ENCODE results near the gene HOXB3. TPM values are rescaled to one million over a fixed set of nuclear protein-coding genes. Genes with fewer than 3 reads are reported as not detected.

Gene HOXB3
- total and polyA plus RNA-seq, 12 donors, result 0.24 to 5.9 (median 1.1) TPM

DNA sequence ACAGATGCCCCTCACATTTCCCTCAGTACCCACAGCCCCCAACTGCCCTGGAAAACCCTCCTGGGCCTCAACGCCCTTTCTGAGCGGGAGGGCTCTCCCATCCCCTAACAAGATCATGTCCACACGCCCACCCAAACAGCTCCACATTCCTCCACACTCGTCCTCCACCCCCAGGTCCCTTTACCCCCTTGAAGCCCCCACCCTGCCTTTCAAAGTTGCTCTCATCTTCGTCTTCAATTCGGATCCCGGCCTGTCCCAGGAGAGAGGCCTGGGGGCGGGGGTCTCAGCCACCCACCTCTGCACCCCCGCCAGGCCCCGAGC lies 26.2 kb downstream of the HOXB3 start:
- no peaks in the 10 kb centered on the region for H3K36me3 ChIP-seq
- DNase-seq (no peak), ATAC-seq (no peak)
- H3K4me3 ChIP-seq, result peak overlapping the region in 7 of 10 donors; percentile 37 to 53 (median 42)
- TF ChIP-seq, protein P1, sequence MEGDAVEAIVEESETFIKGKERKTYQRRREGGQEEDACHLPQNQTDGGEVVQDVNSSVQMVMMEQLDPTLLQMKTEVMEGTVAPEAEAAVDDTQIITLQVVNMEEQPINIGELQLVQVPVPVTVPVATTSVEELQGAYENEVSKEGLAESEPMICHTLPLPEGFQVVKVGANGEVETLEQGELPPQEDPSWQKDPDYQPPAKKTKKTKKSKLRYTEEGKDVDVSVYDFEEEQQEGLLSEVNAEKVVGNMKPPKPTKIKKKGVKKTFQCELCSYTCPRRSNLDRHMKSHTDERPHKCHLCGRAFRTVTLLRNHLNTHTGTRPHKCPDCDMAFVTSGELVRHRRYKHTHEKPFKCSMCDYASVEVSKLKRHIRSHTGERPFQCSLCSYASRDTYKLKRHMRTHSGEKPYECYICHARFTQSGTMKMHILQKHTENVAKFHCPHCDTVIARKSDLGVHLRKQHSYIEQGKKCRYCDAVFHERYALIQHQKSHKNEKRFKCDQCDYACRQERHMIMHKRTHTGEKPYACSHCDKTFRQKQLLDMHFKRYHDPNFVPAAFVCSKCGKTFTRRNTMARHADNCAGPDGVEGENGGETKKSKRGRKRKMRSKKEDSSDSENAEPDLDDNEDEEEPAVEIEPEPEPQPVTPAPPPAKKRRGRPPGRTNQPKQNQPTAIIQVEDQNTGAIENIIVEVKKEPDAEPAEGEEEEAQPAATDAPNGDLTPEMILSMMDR (IDR thresholded peaks at IDR 0.05), result no peak
- intact Hi-C loops (cut with DNase I), result no loop called here
- no peaks in the 10 kb centered on the region for H3K9me3 ChIP-seq
- H3K27me3 ChIP-seq, result peaks cover 20 to 99% (median 95%) of the 10 kb centered on the region in 7 donors
- H3K27ac ChIP-seq, result peak overlapping the region in 2 of 10 donors; percentile 77 to 80
- H3K4me1 ChIP-seq, result peaks cover 0 to 19% (median 3%) of the 10 kb centered on the region in 9 donors
- WGBS, 2 donors, result 12 to 16% methylated on average over 8 to 10 of the region's 10 CpGs

DNA sequence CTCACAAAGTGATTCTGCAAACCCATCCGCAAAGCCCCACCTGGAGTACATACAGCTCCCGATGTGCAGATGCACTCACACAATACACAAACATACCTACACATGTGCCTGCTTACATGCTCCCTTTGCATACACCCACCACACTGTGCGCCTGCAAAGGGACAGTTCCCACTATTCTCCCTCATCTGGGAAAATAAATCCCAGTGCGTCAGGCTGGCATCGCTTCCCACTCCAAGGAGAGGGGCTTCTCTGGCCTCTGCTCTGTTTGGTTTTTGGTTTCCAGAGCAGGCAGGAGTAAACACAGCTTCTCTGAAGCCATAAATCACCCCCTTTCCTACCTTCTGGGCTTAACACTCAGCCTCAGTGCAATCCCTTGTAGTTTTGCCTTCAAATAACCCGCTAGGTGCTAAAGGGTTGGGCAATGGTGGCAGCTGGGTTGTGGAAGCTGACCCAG lies 26.6 kb downstream of the HOXB3 start:
- TF ChIP-seq, protein P1 (IDR thresholded peaks at IDR 0.05), result no peak
- Histone ChIP-seq H3K4me1 (peaks cover 0 to 15% (median 3%) of the 10 kb centered on the region in 9 donors), H3K36me3 (no peaks in the 10 kb centered on the region), H3K9me3 (no peaks in the 10 kb centered on the region), H3K4me3 (peak overlapping the region in 3 of 10 donors; percentile 5 to 53 (median 52)), H3K27ac (peak overlapping the region in 1 of 10 donors; percentile 80), H3K27me3 (peaks cover 20 to 99% (median 94%) of the 10 kb centered on the region in 7 donors)
- DNase-seq, result no peak
- no peak for ATAC-seq
- intact Hi-C loops (cut with DNase I), result no loop called here
- 47 to 52% methylated on average over 6 of the region's 6 CpGs for WGBS, 2 donors

DNA sequence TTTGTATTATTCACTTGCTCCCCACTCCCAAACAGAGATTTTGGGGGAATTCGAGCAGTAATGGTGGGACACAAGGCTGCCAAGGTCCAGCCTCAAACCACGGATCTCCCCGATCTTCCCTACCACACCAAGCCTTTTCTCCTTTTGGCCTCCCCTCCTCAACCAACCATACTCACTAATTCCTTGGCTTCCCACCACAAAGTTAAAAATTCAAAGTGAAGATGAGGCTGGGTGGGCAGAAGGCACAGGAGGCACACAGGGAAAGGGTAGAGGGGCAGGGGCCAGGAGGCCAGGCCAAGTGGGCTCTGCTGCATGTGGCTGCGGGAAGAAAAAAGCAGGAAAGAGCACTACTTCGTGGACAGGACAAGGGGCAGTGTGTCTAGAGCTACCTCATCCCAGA lies 27.1 kb downstream of the HOXB3 start:
- Histone ChIP-seq H3K27ac (no peak overlapping the region), H3K27me3 (peaks cover 20 to 99% (median 94%) of the 10 kb centered on the region in 7 donors), H3K9me3 (no peaks in the 10 kb centered on the region), H3K4me1 (peaks cover 0 to 12% (median under 1%) of the 10 kb centered on the region in 9 donors), H3K36me3 (no peaks in the 10 kb centered on the region), H3K4me3 (no peak overlapping the region)
- DNase-seq (no peak), ATAC-seq (no peak)
- TF ChIP-seq, protein P1 (IDR thresholded peaks at IDR 0.05), result no peak
- 39 to 46% methylated on average over 5 of the region's 5 CpGs for WGBS, 2 donors
- intact Hi-C loops (cut with DNase I), result no loop called here

DNA sequence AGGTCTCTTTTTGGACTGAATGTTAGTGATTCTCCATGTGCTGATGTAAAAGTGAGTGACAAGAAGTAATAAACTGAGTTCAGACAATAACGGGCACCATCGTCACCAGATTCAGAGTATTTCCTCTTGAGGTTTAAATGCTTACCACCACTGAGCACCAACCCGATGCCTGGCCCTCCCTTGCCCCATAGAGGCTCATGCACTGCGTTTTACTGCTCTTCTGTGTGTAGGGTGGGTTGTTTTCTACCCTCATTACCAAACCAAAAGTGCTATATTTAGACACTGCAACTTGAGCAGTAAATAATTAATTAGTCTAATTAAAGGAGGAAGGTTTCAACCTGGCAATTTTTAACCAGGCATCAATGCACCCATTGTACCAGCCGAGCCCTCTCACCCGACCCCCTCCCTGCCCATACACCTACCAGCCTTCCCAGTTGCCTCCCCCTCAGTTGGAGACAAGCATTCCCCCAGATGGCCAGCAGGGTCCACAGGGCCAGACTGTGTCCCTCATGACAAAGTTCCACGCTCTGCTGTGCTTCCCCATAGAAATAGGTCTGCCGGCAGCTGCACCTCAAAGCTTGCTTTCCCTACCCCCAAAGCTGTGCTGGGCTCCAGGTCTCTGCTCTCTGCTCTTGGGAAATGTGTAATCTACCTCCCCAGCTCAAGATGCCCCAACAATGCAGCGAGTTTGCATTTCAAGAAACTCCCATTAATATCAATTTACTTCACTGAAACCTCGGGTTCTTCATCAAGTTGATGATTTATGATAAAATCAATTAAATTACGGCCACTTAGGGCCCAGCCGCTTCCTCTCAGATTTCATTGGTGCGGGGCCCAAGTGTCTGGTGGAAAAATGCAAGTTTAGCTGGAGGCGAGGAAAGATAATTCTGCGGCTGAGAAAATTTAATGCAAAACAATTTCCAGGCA lies 27.9 kb downstream of the HOXB3 start:
- H3K9me3 ChIP-seq, result no peaks in the 10 kb centered on the region
- no peak overlapping the region for H3K4me3 ChIP-seq
- H3K27me3 ChIP-seq, result peaks cover 17 to 98% (median 94%) of the 10 kb centered on the region in 7 donors
- ATAC-seq, result peak in 1 of 8 donors; percentile 32
- intact Hi-C loops (cut with DNase I), result no loop called here
- peaks cover 0 to 14% (median 0%) of the 10 kb centered on the region in 9 donors for H3K4me1 ChIP-seq
- H3K27ac ChIP-seq, result no peak overlapping the region
- no peak for DNase-seq
- H3K36me3 ChIP-seq, result no peaks in the 10 kb centered on the region
- WGBS, 2 donors, result 51 to 54% methylated on average over 15 of the region's 15 CpGs
- TF ChIP-seq, protein P1 (IDR thresholded peaks at IDR 0.05), result no peak

All from heart right ventricle (tissue), 16 donors.